HG03565 (cell line): ENCODE measurements around the gene PDSS2.

Experiments
- ATAC-seq: cut with Tn5 transposase; IDR thresholded peaks from one replicate; pipeline ENCODE4 v1.9.1; 2021; ENCODE audit warnings: mild to moderate bottlenecking, moderate library complexity; ENCODE audit not compliant: unreplicated experiment

The PDSS2 gene

GRCh38 chr6:107274288-107274687 is 185.1 kb downstream of the PDSS2 start:
- no peak for ATAC-seq

GRCh38 chr6:107272246-107272645 is 187.1 kb downstream of the PDSS2 start:
- no peak for ATAC-seq

- no peak for ATAC-seq
These were observed 188.1 kb downstream of the PDSS2 start for GRCh38 chr6:107271208-107271790.

- no peak for ATAC-seq
These were observed 191.7 kb downstream of the PDSS2 start for GRCh38 chr6:107267634-107268033.

GRCh38 chr6:107267006-107267405 is 192.4 kb downstream of the PDSS2 start:
- no peak for ATAC-seq

GRCh38 chr6:107266563-107266962 is 192.8 kb downstream of the PDSS2 start:
- ATAC-seq, result no peak

- ATAC-seq, result no peak
These were observed 195.0 kb downstream of the PDSS2 start for GRCh38 chr6:107264357-107264840.

GRCh38 chr6:107259951-107260350 is 199.4 kb downstream of the PDSS2 start:
- no peak for ATAC-seq

- no peak for ATAC-seq
These were observed 211.2 kb downstream of the PDSS2 start for GRCh38 chr6:107248147-107248546.

- no peak for ATAC-seq
These were observed 212.3 kb downstream of the PDSS2 start for GRCh38 chr6:107246972-107247615.

GRCh38 chr6:107246249-107246971 is 213.0 kb downstream of the PDSS2 start:
- ATAC-seq, result no peak

- ATAC-seq, result no peak
These were observed 214.5 kb downstream of the PDSS2 start for GRCh38 chr6:107244742-107245480.

GRCh38 chr6:107244082-107244741 is 215.2 kb downstream of the PDSS2 start:
- ATAC-seq, result no peak

GRCh38 chr6:107243471-107243870 is 215.9 kb downstream of the PDSS2 start:
- ATAC-seq, result no peak

- no peak for ATAC-seq
These were observed 221.2 kb downstream of the PDSS2 start for GRCh38 chr6:107237992-107238660.

- no peak for ATAC-seq
These were observed 223.9 kb downstream of the PDSS2 start for GRCh38 chr6:107235511-107235910.

GRCh38 chr6:107235007-107235406 is 224.4 kb downstream of the PDSS2 start:
- ATAC-seq, result no peak

GRCh38 chr6:107231243-107231642 is 228.1 kb downstream of the PDSS2 start:
- no peak for ATAC-seq

GRCh38 chr6:107230448-107230847 is 228.9 kb downstream of the PDSS2 start:
- no peak for ATAC-seq

- no peak for ATAC-seq
These were observed 229.3 kb downstream of the PDSS2 start for GRCh38 chr6:107230024-107230423.
